ENCODE data around the gene NDEL1.

NDEL1 gene

DNA sequence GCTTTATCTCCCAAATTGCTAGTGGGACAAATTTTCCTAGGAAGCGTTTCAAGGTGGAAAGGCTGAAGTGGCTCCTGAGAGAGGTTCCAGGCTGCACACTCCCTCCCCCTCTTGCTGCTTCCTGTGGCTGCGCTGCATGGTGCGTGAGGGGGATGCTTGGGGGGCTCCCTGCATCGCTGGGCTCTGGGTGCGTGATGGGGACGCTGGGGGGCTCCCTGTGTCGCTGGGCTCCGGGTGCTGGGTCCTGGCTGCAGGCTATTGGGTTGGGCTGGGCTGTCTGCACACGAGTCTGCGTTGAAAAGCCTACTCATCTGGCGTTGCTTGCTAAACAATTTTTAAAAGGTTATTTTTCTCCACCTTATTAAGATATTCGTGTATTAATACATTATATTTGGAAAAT lies 30.1 kb downstream of the NDEL1 start:
- no peak overlapping the region for H3K4me3 ChIP-seq (ENCODE audit: low read depth, low read length)
- H3K9me3 ChIP-seq (ENCODE audit: control insufficient read depth, low read length) = no peaks in the 10 kb centered on the region
- no peak overlapping the region for H3K27ac ChIP-seq
- peaks cover 12% of the 10 kb centered on the region for H3K79me2 ChIP-seq
- H3K9ac ChIP-seq = no peak overlapping the region
- no peak overlapping the region for H2AFZ ChIP-seq
- H3K4me1 ChIP-seq = peaks cover under 1% of the 10 kb centered on the region
- H3K4me2 ChIP-seq (ENCODE audit: low read length) = no peak overlapping the region
- TF ChIP-seq, protein P1, sequence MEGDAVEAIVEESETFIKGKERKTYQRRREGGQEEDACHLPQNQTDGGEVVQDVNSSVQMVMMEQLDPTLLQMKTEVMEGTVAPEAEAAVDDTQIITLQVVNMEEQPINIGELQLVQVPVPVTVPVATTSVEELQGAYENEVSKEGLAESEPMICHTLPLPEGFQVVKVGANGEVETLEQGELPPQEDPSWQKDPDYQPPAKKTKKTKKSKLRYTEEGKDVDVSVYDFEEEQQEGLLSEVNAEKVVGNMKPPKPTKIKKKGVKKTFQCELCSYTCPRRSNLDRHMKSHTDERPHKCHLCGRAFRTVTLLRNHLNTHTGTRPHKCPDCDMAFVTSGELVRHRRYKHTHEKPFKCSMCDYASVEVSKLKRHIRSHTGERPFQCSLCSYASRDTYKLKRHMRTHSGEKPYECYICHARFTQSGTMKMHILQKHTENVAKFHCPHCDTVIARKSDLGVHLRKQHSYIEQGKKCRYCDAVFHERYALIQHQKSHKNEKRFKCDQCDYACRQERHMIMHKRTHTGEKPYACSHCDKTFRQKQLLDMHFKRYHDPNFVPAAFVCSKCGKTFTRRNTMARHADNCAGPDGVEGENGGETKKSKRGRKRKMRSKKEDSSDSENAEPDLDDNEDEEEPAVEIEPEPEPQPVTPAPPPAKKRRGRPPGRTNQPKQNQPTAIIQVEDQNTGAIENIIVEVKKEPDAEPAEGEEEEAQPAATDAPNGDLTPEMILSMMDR (IDR thresholded peaks at IDR 0.05) = no peak
- H3K27me3 ChIP-seq (ENCODE audit: control insufficient read depth, insufficient read depth, low read length) = no peaks in the 10 kb centered on the region
- no peaks in the 10 kb centered on the region for H3K36me3 ChIP-seq (ENCODE audit: control insufficient read depth, insufficient read depth, low read length)

DNA sequence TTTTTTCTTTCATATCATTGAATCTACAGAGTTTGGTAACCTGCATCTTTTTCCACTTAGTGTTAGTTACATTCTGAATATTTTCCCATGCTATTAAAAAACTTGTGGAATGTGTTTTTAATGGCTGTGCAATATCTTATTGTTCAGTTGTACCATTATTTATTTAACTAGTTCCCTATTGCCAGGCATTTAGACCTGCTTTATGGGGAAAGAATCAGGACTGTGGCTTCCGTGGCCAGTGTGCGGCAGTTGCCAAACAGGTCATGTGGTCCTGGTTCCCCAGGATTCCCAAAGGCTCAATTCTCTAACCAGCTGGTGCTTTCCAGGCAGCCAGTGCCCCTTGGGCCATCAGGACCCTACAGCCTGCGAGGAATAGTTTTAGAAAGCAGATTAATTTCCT lies 30.8 kb downstream of the NDEL1 start:
- Histone ChIP-seq H3K4me3 (ENCODE audit: low read depth, low read length) (no peak overlapping the region), H2AFZ (no peak overlapping the region), H3K79me2 (peaks cover 8% of the 10 kb centered on the region), H3K9ac (no peak overlapping the region), H3K4me1 (peaks cover 4% of the 10 kb centered on the region), H3K4me2 (ENCODE audit: low read length) (no peak overlapping the region), H3K27me3 (ENCODE audit: control insufficient read depth, insufficient read depth, low read length) (no peaks in the 10 kb centered on the region), H3K36me3 (ENCODE audit: control insufficient read depth, insufficient read depth, low read length) (no peaks in the 10 kb centered on the region), H3K9me3 (ENCODE audit: control insufficient read depth, low read length) (no peaks in the 10 kb centered on the region), H3K27ac (no peak overlapping the region)
- TF ChIP-seq, protein P1 (IDR thresholded peaks at IDR 0.05) = no peak

DNA sequence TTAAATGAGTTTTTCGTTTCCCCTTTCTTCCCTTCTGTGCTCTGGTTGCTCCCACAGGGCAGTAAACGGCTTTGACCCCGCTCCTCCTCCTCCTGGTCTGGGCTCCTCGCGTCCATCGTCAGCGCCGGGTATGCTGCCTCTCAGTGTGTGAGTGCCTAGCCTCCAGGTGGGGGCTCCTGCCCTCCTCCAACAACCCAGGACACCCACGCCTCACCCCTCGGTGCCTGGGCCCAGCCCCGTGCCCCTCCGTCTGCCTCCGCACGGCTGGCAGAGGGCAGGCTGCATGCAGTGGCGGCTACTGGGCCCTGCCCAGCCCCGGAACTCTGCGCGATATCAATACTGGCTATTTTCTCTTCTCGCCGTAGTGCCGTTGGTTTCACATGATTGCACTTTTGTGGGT lies 31.2 kb downstream of the NDEL1 start:
- TF ChIP-seq, protein P1 (IDR thresholded peaks at IDR 0.05) = no peak
- Histone ChIP-seq H3K4me1 (peaks cover 4% of the 10 kb centered on the region), H3K4me2 (ENCODE audit: low read length) (no peak overlapping the region), H3K27me3 (ENCODE audit: control insufficient read depth, insufficient read depth, low read length) (no peaks in the 10 kb centered on the region), H3K36me3 (ENCODE audit: control insufficient read depth, insufficient read depth, low read length) (no peaks in the 10 kb centered on the region), H2AFZ (no peak overlapping the region), H3K27ac (no peak overlapping the region), H3K79me2 (peaks cover 8% of the 10 kb centered on the region), H3K9ac (no peak overlapping the region), H3K4me3 (ENCODE audit: low read depth, low read length) (no peak overlapping the region), H3K9me3 (ENCODE audit: control insufficient read depth, low read length) (no peaks in the 10 kb centered on the region)

DNA sequence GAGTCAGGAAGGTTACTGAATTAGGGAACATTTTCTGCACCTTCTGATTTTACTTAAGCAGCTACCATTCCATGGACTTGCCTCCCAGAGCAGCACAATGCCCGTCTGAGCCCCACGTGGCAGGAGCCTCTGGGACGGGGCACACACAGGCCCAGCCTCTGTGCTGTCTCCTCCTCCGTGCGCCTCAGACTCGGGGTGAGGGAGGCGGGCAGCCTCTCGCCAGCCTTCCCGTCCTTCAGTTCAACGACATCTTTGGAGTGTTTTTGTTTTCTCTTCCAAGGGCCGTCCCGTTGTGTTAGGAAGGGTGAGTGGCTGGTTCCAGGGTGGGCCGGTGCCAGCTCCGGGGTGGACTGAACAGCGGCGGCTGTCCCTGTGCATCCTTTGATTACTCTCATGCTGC lies 31.8 kb downstream of the NDEL1 start:
- Histone ChIP-seq H3K4me3 (ENCODE audit: low read depth, low read length) (no peak overlapping the region), H3K27me3 (ENCODE audit: control insufficient read depth, insufficient read depth, low read length) (no peaks in the 10 kb centered on the region), H3K27ac (no peak overlapping the region), H3K4me1 (peaks cover 4% of the 10 kb centered on the region), H3K36me3 (ENCODE audit: control insufficient read depth, insufficient read depth, low read length) (no peaks in the 10 kb centered on the region), H3K79me2 (peaks cover 8% of the 10 kb centered on the region), H3K9me3 (ENCODE audit: control insufficient read depth, low read length) (no peaks in the 10 kb centered on the region), H2AFZ (no peak overlapping the region), H3K4me2 (ENCODE audit: low read length) (no peak overlapping the region), H3K9ac (no peak overlapping the region)
- TF ChIP-seq, protein P1 (IDR thresholded peaks at IDR 0.05) = no peak

DNA sequence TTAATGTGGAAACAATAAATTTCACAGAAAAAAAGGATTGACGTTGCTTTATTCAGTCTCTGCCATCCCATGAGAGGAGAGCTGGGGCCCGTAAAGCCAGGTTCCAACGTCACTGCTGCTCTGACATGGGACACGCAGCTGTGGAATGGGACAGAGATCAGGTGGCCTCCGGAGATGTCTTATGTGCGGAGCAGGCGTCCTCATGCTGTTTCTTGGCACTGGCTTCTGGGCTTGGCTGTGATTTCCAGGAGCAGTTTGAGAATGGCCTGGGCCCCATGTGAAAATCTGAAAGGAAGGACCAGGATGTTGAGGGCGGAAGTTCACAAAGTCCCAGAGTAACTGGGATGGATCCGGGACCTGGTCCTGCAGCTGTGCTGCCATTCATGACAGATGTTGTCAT lies 32.4 kb downstream of the NDEL1 start:
- Histone ChIP-seq H3K27ac (no peak overlapping the region), H3K36me3 (ENCODE audit: control insufficient read depth, insufficient read depth, low read length) (no peaks in the 10 kb centered on the region), H3K79me2 (peaks cover 5% of the 10 kb centered on the region), H2AFZ (no peak overlapping the region), H3K9me3 (ENCODE audit: control insufficient read depth, low read length) (no peaks in the 10 kb centered on the region), H3K9ac (no peak overlapping the region), H3K4me3 (ENCODE audit: low read depth, low read length) (no peak overlapping the region), H3K27me3 (ENCODE audit: control insufficient read depth, insufficient read depth, low read length) (no peaks in the 10 kb centered on the region), H3K4me2 (ENCODE audit: low read length) (no peak overlapping the region), H3K4me1 (peaks cover 4% of the 10 kb centered on the region)
- TF ChIP-seq, protein P1 (IDR thresholded peaks at IDR 0.05) = no peak
